ENCODE data around the gene FEM1A. TPM values are rescaled to one million over a fixed set of nuclear protein-coding genes. Genes with fewer than 3 reads are reported as not detected.
A peak's percentile ranks its signal among the peaks of the same experiment; 100 is the strongest.
"Not testable (repeated sequence)": the region's sequence is repeated elsewhere in the genome, so short reads cannot be mapped to it uniquely, and the experiment has no call there.

Gene FEM1A
- total RNA-seq, 4 donors from 2014 or later = 14.1 to 23.9 (median 15.3) TPM

DNA sequence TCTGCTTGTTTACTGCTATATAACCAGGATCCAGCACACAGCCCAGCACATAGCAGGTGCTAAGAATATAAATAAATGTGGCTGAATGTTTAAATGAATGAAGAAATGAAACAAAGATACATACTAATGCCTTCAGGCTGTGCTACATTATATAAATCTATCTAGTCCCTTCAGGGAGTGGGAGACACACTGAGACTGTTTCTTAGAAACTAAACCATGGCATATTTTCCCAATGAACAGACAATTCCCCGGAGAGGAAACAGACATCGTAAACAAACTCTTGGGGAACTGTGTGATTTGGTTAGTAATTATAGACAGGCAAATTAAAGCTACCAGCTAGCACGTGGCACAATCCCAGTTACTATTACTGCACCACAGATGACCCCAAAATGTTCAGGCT, 9.7 kb upstream of the FEM1A start:
- H3K4me1 ChIP-seq = peaks cover 0 to 9% (median 0%) of the 10 kb centered on the region in 3 donors
- H3K27ac ChIP-seq = no peak overlapping the region
- no peaks in the 10 kb centered on the region for H3K36me3 ChIP-seq
- H3K9me3 ChIP-seq = peaks cover 0 to 8% (median 0%) of the 10 kb centered on the region in 3 donors
- TF ChIP-seq POLR2AphosphoS5 (IDR thresholded peaks at IDR 0.05) (no peak), CTCF (IDR thresholded peaks at IDR 0.05) (no peak)
- no peak overlapping the region for H3K4me3 ChIP-seq
- WGBS, 2 donors (ENCODE audit: low coverage in 1 of 2) = 29 to 31% methylated on average over 2 to 3 of the region's 3 CpGs
- peaks cover 54% of the 10 kb centered on the region for H3K27me3 ChIP-seq
- no peak for ATAC-seq

DNA sequence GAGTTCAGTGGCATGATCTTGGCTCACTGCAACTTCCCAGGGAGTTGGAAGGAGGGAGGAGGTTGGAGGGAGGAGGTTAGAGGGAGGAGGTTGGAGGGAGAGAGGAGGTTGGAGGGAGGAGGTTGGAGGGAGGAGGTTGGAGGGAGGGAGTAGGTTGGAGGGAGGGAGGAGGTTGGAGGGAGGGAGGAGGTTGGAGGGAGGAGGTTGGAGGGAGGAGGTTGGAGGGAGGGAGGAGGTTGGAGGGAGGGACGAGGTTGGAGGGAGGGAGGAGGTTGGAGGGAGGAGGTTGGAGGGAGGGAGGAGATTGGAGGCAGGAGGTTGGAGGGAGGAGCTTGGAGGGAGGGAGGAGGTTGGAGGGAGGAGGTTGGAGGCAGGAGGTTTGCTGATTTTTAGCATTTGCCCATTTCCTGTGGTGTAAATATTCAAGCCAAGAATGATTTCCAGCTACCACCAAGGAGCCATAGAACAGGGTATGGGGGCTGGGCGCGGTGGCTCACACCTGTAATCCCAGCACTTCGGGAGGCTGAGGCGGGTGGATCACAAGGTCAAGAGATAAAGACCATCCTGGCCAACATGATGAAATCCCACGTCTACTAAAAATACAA, 5.0 kb upstream of the FEM1A start:
- peaks cover 0 to 14% (median 0%) of the 10 kb centered on the region in 3 donors for H3K4me1 ChIP-seq
- not testable (repeated sequence) for H3K27ac ChIP-seq, ATAC-seq, H3K4me3 ChIP-seq, H3K9me3 ChIP-seq, H3K36me3 ChIP-seq
- peaks cover 34% of the 10 kb centered on the region for H3K27me3 ChIP-seq
- 27 to 47% methylated on average over 2 to 6 of the region's 6 CpGs for WGBS, 2 donors (ENCODE audit: low coverage in 1 of 2)

DNA sequence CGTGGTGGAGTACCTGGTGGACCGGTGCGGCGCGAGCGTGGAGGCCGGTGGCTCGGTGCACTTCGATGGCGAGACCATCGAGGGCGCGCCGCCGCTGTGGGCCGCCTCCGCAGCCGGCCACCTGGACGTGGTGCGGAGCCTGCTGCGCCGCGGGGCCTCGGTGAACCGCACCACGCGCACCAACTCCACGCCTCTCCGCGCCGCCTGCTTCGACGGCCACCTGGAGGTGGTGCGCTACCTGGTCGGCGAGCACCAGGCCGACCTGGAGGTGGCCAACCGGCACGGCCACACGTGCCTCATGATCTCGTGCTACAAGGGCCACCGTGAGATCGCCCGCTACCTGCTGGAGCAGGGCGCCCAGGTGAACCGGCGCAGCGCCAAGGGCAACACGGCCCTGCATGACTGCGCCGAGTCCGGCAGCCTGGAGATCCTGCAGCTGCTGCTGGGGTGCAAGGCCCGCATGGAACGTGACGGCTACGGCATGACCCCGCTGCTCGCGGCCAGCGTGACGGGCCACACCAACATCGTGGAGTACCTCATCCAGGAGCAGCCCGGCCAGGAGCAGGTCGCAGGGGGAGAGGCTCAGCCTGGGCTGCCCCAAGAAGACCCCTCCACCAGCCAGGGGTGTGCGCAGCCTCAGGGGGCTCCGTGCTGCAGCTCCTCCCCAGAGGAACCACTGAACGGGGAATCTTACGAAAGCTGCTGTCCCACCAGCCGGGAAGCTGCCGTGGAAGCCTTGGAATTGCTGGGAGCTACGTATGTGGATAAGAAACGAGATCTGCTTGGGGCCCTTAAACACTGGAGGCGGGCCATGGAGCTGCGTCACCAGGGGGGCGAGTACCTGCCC, 708 bp downstream of the FEM1A start:
- H3K27ac ChIP-seq = peak overlapping the region; percentile 85 to 92 (median 90)
- H3K9me3 ChIP-seq, H3K27me3 ChIP-seq, ATAC-seq: not testable (repeated sequence)
- WGBS, 2 donors (ENCODE audit: low coverage in 1 of 2) = no CpG with 5 or more reads among the region's 75 CpGs
- H3K36me3 ChIP-seq = peaks cover 0 to 48% of the 10 kb centered on the region in 2 donors
- H3K4me1 ChIP-seq = peaks cover 0 to 55% (median 16%) of the 10 kb centered on the region in 3 donors
- H3K4me3 ChIP-seq = peak overlapping the region; percentile 91 to 94

DNA sequence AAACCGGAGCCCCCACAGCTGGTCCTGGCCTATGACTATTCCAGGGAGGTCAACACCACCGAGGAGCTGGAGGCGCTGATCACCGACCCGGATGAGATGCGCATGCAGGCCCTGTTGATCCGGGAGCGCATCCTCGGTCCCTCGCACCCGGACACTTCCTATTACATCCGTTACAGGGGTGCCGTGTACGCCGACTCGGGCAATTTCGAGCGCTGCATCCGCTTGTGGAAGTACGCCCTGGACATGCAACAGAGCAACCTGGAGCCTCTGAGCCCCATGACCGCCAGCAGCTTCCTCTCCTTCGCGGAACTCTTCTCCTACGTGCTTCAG, 1.3 kb downstream of the FEM1A start:
- Histone ChIP-seq H3K4me1 (peaks cover 0 to 55% (median 16%) of the 10 kb centered on the region in 3 donors), H3K27ac (peak overlapping the region in 1 of 4 donors; percentile 92), H3K4me3 (peak overlapping the region in 1 of 2 donors; percentile 91), H3K36me3 (peaks cover 0 to 54% of the 10 kb centered on the region in 2 donors)
- ATAC-seq, H3K27me3 ChIP-seq, H3K9me3 ChIP-seq: not testable (repeated sequence)
- 100% methylated on average over 1 of the region's 24 CpGs; no CpG with 5 or more reads in 1 of the 2 donors for WGBS, 2 donors (ENCODE audit: low coverage in 1 of 2)

GRCh38 chr19:4793278-4793677, 1.7 kb downstream of the FEM1A start:
- H3K27ac ChIP-seq, H3K27me3 ChIP-seq, H3K9me3 ChIP-seq, ATAC-seq, H3K4me3 ChIP-seq: not testable (repeated sequence)
- Histone ChIP-seq H3K36me3 (peaks cover 0 to 54% of the 10 kb centered on the region in 2 donors), H3K4me1 (peaks cover 0 to 55% (median 16%) of the 10 kb centered on the region in 3 donors)
- no CpG with 5 or more reads among the region's 19 CpGs for WGBS, 2 donors (ENCODE audit: low coverage in 1 of 2)

DNA sequence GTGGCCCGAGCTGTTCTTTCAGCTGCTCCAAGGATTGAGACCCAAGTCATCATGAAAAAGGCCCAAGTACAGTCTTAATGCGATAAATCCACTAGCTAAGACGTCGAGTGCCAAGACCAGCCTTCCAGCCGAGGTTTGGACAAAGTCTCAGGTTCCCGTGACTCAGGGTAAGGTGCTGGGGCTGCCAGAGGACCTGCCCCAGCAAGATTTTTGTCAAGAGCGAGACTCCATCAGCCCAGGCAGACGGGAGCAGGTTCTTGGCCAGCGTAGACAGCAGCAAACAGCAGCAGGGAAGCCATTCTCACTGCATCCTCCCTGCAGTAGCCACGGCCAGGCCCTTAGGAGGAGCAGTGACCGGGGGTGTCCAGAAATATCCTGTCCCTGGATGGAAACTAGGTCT, 3.4 kb downstream of the FEM1A start:
- WGBS, 2 donors (ENCODE audit: low coverage in 1 of 2) = 57% methylated on average over 4 of the region's 11 CpGs; no CpG with 5 or more reads in 1 of the 2 donors
- Histone ChIP-seq H3K27ac (no peak overlapping the region), H3K9me3 (no peaks in the 10 kb centered on the region), H3K4me3 (no peak overlapping the region), H3K36me3 (peaks cover 0 to 61% of the 10 kb centered on the region in 2 donors), H3K4me1 (peaks cover 0 to 55% (median 16%) of the 10 kb centered on the region in 3 donors), H3K27me3 (no peaks in the 10 kb centered on the region)
- ATAC-seq = no peak
- TF ChIP-seq POLR2AphosphoS5 (IDR thresholded peaks at IDR 0.05) (no peak), CTCF (IDR thresholded peaks at IDR 0.05) (no peak), POLR2A (IDR thresholded peaks at IDR 0.05) (no peak), EP300 (IDR thresholded peaks at IDR 0.05) (no peak)

GRCh38 chr19:4795400-4795799, 3.9 kb downstream of the FEM1A start:
- 64 to 72% methylated on average over 6 to 9 of the region's 9 CpGs for WGBS, 2 donors (ENCODE audit: low coverage in 1 of 2)
- Histone ChIP-seq H3K4me3 (no peak overlapping the region), H3K27me3 (no peaks in the 10 kb centered on the region), H3K36me3 (peaks cover 0 to 61% of the 10 kb centered on the region in 2 donors), H3K9me3 (no peaks in the 10 kb centered on the region), H3K27ac (no peak overlapping the region), H3K4me1 (peaks cover 0 to 55% (median 16%) of the 10 kb centered on the region in 3 donors)
- ATAC-seq = no peak
- TF ChIP-seq CTCF (IDR thresholded peaks at IDR 0.05) (no peak), POLR2A (IDR thresholded peaks at IDR 0.05) (no peak), EP300 (IDR thresholded peaks at IDR 0.05) (no peak), POLR2AphosphoS5 (IDR thresholded peaks at IDR 0.05) (no peak)

All from gastroesophageal sphincter (tissue), 4 donors.